HepG2 (cell line): Measurements from ENCODE around the gene KLF7.

Source experiments
- JUND ChIP-seq: sonication (generic); formaldehyde crosslinking; IDR thresholded peaks from 2 replicates; pipeline ENCODE4 v1.8.0; 2022; ENCODE audit warnings: mild to moderate bottlenecking, missing genetic modification reagents
- KLF13 ChIP-seq: sonication (generic); formaldehyde crosslinking; IDR thresholded peaks from 2 replicates; pipeline ENCODE4 v1.4.0; 2020; ENCODE audit warnings: mild to moderate bottlenecking, missing genetic modification reagents
- PHF21A ChIP-seq: sonication (generic); formaldehyde crosslinking; IDR thresholded peaks from 2 replicates; pipeline ENCODE4 v1.5.0; 2020; ENCODE audit warnings: mild to moderate bottlenecking, missing genetic modification reagents
- STAT5B ChIP-seq: sonication (generic); formaldehyde crosslinking; IDR thresholded peaks from 2 replicates; pipeline ENCODE4 v1.4.0; 2020; ENCODE audit warnings: missing genetic modification reagents
- TBL1XR1 ChIP-seq: fragments of 150-350 bp; IDR thresholded peaks from 2 replicates; pipeline ENCODE4 v1.6.1; 2014; ENCODE audit warnings: borderline replicate concordance, low read length; ENCODE audit not compliant: partially characterized antibody
- TBP ChIP-seq: sonication (generic); formaldehyde crosslinking; IDR thresholded peaks from 2 replicates; pipeline ENCODE4 v1.5.0; 2020; ENCODE audit warnings: missing genetic modification reagents
- ZNF274 ChIP-seq: sonication (generic); formaldehyde crosslinking; IDR thresholded peaks from 2 replicates; pipeline ENCODE4 v1.5.1; 2020; ENCODE audit warnings: mild to moderate bottlenecking, missing genetic modification reagents
- ZNF282 ChIP-seq: fragments of 450-650 bp; IDR thresholded peaks from 2 replicates; pipeline ENCODE4 v1.6.1; 2018; ENCODE audit not compliant: partially characterized antibody
- ZNF713 ChIP-seq: sonication (generic); formaldehyde crosslinking; IDR thresholded peaks from 2 replicates; pipeline ENCODE4 v1.4.0; 2020; ENCODE audit warnings: mild to moderate bottlenecking, missing genetic modification reagents
- TF ChIP-seq, protein P1 (sequence below): IDR thresholded peaks from 2 replicates; pipeline ENCODE4 v1.6.1; 2012; ENCODE audit warnings: inconsistent platforms
- TF ChIP-seq, protein P2 (sequence below): sonication (generic); formaldehyde crosslinking; IDR thresholded peaks from 2 replicates; pipeline ENCODE4 v1.4.0; 2020; ENCODE audit warnings: mild to moderate bottlenecking, missing genetic modification reagents

DNA sequence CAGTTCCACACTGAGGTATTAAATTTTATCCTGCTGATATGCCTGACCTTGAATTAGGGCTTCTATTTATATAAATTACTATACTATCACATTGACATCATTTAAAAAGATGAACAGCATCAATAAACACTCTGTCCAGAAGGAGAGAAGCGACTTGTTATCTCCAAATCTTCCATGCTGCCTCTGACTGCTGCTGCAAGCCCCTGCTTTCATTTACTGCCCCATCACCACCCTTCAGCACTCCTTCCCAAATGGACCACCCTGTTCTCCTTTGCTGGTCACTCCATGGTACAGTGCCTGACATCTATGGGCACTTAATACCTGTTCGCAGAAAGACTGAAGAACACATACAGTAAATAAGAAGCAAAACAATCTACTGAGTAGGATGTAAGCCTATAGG is 48.1 kb downstream of the KLF7 start:
- TF ChIP-seq, protein P1, sequence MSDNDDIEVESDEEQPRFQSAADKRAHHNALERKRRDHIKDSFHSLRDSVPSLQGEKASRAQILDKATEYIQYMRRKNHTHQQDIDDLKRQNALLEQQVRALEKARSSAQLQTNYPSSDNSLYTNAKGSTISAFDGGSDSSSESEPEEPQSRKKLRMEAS, result no peak
- no peak for TF ChIP-seq STAT5B (CRISPR knock-in tag)
- no peak for TF ChIP-seq ZNF713
- TF ChIP-seq JUND (CRISPR knock-in tag), result no peak
- no peak for TF ChIP-seq PHF21A (CRISPR knock-in tag)
- no peak for TF ChIP-seq ZNF274 (CRISPR knock-in tag)
- no peak for TF ChIP-seq ZNF282
- TF ChIP-seq KLF13 (CRISPR knock-in tag), result no peak
- no peak for TF ChIP-seq TBL1XR1
- TF ChIP-seq TBP (CRISPR knock-in tag), result no peak
- TF ChIP-seq, protein P2, sequence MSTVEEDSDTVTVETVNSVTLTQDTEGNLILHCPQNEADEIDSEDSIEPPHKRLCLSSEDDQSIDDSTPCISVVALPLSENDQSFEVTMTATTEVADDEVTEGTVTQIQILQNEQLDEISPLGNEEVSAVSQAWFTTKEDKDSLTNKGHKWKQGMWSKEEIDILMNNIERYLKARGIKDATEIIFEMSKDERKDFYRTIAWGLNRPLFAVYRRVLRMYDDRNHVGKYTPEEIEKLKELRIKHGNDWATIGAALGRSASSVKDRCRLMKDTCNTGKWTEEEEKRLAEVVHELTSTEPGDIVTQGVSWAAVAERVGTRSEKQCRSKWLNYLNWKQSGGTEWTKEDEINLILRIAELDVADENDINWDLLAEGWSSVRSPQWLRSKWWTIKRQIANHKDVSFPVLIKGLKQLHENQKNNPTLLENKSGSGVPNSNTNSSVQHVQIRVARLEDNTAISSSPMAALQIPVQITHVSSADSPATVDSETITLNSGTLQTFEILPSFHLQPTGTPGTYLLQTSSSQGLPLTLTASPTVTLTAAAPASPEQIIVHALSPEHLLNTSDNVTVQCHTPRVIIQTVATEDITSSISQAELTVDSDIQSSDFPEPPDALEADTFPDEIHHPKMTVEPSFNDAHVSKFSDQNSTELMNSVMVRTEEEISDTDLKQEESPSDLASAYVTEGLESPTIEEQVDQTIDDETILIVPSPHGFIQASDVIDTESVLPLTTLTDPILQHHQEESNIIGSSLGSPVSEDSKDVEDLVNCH (CRISPR knock-in tag), result no peak
